Activated B cell treated with CpG ODN at 0.5 μM for 24 hours (primary cell): ENCODE measurements around the gene PRKG1. TPM values are rescaled to one million over a fixed set of nuclear protein-coding genes. Genes with fewer than 3 reads are reported as not detected.

Experiments used
- ATAC-seq: fragments of 200-7000 bp; cut with Tn5 transposase; one replicate; pipeline ENCODE4 v1.10.0; 2021; ENCODE audit warnings: low read depth, mild to moderate bottlenecking, moderate library complexity
- CTCF ChIA-PET: fragments of 350-600 bp; sonication (Branson Sonifier 250); formaldehyde crosslinking; loops from one replicate; lab custom pipeline; 2021; ENCODE audit warnings: antibody characterized with exemption; lab: Charles Lee
- POLR2A ChIA-PET: fragments of 350-600 bp; sonication (Branson Sonifier 250); formaldehyde crosslinking; loops from one replicate; lab custom pipeline; 2021; ENCODE audit warnings: antibody characterized with exemption; lab: Charles Lee
- DNase-seq: peaks from one replicate; pipeline ENCODE4 v3.0.0; 2022
- H3K27ac Mint-ChIP-seq: one replicate; pipeline ENCODE4 v1.8.0; 2020; ENCODE audit warnings: mixed read lengths
- H3K27me3 Mint-ChIP-seq: one replicate; pipeline ENCODE4 v1.8.0; 2021; ENCODE audit warnings: mixed read lengths
- H3K36me3 Mint-ChIP-seq: one replicate; pipeline ENCODE4 v1.8.0; 2021; ENCODE audit warnings: low read depth, mixed read lengths
- H3K4me1 Mint-ChIP-seq: one replicate; pipeline ENCODE4 v1.8.0; 2021; ENCODE audit warnings: mixed read lengths
- H3K4me3 Mint-ChIP-seq: one replicate; pipeline ENCODE4 v1.8.0; 2020; ENCODE audit warnings: mild to moderate bottlenecking, mixed read lengths
- H3K9me3 Mint-ChIP-seq: one replicate; pipeline ENCODE4 v1.8.0; 2020; ENCODE audit warnings: mixed read lengths
- CTCF ChIP-seq: fragments of 200-600 bp; IDR thresholded peaks from one replicate; pipeline ENCODE4 v1.8.0; 2022; ENCODE audit warnings: antibody characterized with exemption, mild to moderate bottlenecking
- intact Hi-C: fragments of 100-400 bp; cut with micrococcal nuclease; formaldehyde crosslinking; loops from one replicate; pipeline ENCODE4 v1.15.1; 2024
- total RNA-seq: library from RNA; stranded (reverse); gene quantifications from 2 replicates; pipeline ENCODE4 v1.2.3, GENCODE V29; 2022

PRKG1 gene
- total RNA-seq, 1 donor from 2014 or later = not detected

- TF ChIP-seq CTCF = no peak
- intact Hi-C loops = no loop called here
- Mint-ChIP-seq H3K27ac (no peak overlapping the region), H3K9me3 (no peaks in the 10 kb centered on the region), H3K36me3 (no peaks in the 10 kb centered on the region), H3K4me1 (no peaks in the 10 kb centered on the region), H3K27me3 (peaks cover 5% of the 10 kb centered on the region), H3K4me3 (no peak overlapping the region)
- POLR2A ChIA-PET = no interaction called here
- DNase-seq (no peak), ATAC-seq (no peak)
- CTCF ChIA-PET = no interaction called here
These were observed 631.5 kb downstream of the PRKG1 start for GRCh38 chr10:51705774-51706173.

GRCh38 chr10:51706225-51706624 lies 631.9 kb downstream of the PRKG1 start:
- no peaks in the 10 kb centered on the region for H3K36me3 Mint-ChIP-seq
- no peak overlapping the region for H3K4me3 Mint-ChIP-seq
- ATAC-seq = no peak
- intact Hi-C loops = no loop called here
- POLR2A ChIA-PET = no interaction called here
- H3K4me1 Mint-ChIP-seq = no peaks in the 10 kb centered on the region
- no peaks in the 10 kb centered on the region for H3K9me3 Mint-ChIP-seq
- TF ChIP-seq CTCF = no peak
- peaks cover 5% of the 10 kb centered on the region for H3K27me3 Mint-ChIP-seq
- no peak overlapping the region for H3K27ac Mint-ChIP-seq
- CTCF ChIA-PET = no interaction called here
- no peak for DNase-seq

GRCh38 chr10:51707392-51707791 lies 633.1 kb downstream of the PRKG1 start:
- Mint-ChIP-seq H3K4me1 (no peaks in the 10 kb centered on the region), H3K4me3 (no peak overlapping the region), H3K36me3 (no peaks in the 10 kb centered on the region), H3K27ac (no peak overlapping the region), H3K27me3 (peaks cover 7% of the 10 kb centered on the region), H3K9me3 (no peaks in the 10 kb centered on the region)
- intact Hi-C loops = no loop called here
- POLR2A ChIA-PET = no interaction called here
- ATAC-seq = no peak
- TF ChIP-seq CTCF = no peak
- CTCF ChIA-PET = no interaction called here
- DNase-seq = no peak

GRCh38 chr10:51707821-51708424 lies 633.6 kb downstream of the PRKG1 start:
- peaks cover 7% of the 10 kb centered on the region for H3K27me3 Mint-ChIP-seq
- H3K9me3 Mint-ChIP-seq = no peaks in the 10 kb centered on the region
- DNase-seq (no peak), ATAC-seq (no peak)
- no peak overlapping the region for H3K4me3 Mint-ChIP-seq
- ChIA-PET CTCF (no interaction called here), POLR2A (no interaction called here)
- intact Hi-C loops = no loop called here
- H3K27ac Mint-ChIP-seq = no peak overlapping the region
- H3K36me3 Mint-ChIP-seq = no peaks in the 10 kb centered on the region
- no peaks in the 10 kb centered on the region for H3K4me1 Mint-ChIP-seq
- TF ChIP-seq CTCF = no peak

GRCh38 chr10:51708609-51709008 lies 634.3 kb downstream of the PRKG1 start:
- no peaks in the 10 kb centered on the region for H3K36me3 Mint-ChIP-seq
- H3K4me1 Mint-ChIP-seq = no peaks in the 10 kb centered on the region
- no peak for ATAC-seq
- CTCF ChIA-PET = no interaction called here
- H3K9me3 Mint-ChIP-seq = no peaks in the 10 kb centered on the region
- intact Hi-C loops = no loop called here
- no peak for TF ChIP-seq CTCF
- POLR2A ChIA-PET = no interaction called here
- no peak overlapping the region for H3K4me3 Mint-ChIP-seq
- H3K27me3 Mint-ChIP-seq = peaks cover 7% of the 10 kb centered on the region
- no peak for DNase-seq
- no peak overlapping the region for H3K27ac Mint-ChIP-seq
